Effector memory CD8-positive, alpha-beta T cell (primary cell): ENCODE data around the gene CDC25A.

Source experiments
- ATAC-seq: fragments of 150-1000 bp; cut with Tn5 transposase; replicated peaks from 2 replicates; pipeline ENCODE4 v1.10.0; 2021; ENCODE audit warnings: mild to moderate bottlenecking, moderate library complexity
- DNase-seq, 3 experiments: peaks; one replicate each; pipeline ENCODE4 v3.0.0; 2021
- H3K27ac Mint-ChIP-seq, 2 donors: one replicate each; pipeline ENCODE4 v1.8.0; 2022; ENCODE audit warnings: mild to moderate bottlenecking in 2 of 2, mixed read lengths in 2 of 2, moderate library complexity in 2 of 2
- H3K27me3 Mint-ChIP-seq, 2 donors: one replicate each; pipeline ENCODE4 v1.8.0; 2022; ENCODE audit warnings: mixed read lengths in 2 of 2
- H3K36me3 Mint-ChIP-seq: one replicate; pipeline ENCODE4 v1.8.0; 2022; ENCODE audit warnings: mild to moderate bottlenecking, moderate library complexity, mixed read lengths; ENCODE audit not compliant: insufficient read depth
- H3K4me1 Mint-ChIP-seq, 2 donors: one replicate each; pipeline ENCODE4 v1.8.0; 2022; ENCODE audit warnings: low read depth in 2 of 2, mixed read lengths in 2 of 2
- H3K4me3 Mint-ChIP-seq, 2 donors: one replicate each; pipeline ENCODE4 v1.8.0; 2022; ENCODE audit warnings: mild to moderate bottlenecking in 2 of 2, mixed read lengths in 2 of 2, moderate library complexity in 2 of 2
- H3K9me3 Mint-ChIP-seq, 2 donors: one replicate each; pipeline ENCODE4 v1.8.0; 2022; ENCODE audit warnings: mixed read lengths in 2 of 2

The CDC25A gene

GRCh38 chr3:48143992-48144391 is 44.2 kb downstream of the CDC25A start:
- Mint-ChIP-seq H3K4me1 (peaks cover 2 to 3% of the 10 kb centered on the region in 2 donors), H3K9me3 (no peaks in the 10 kb centered on the region), H3K4me3 (no peak overlapping the region), H3K27ac (no peak overlapping the region), H3K27me3 (no peaks in the 10 kb centered on the region), H3K36me3 (no peaks in the 10 kb centered on the region)
- no peak for DNase-seq
- ATAC-seq, result no peak

DNA sequence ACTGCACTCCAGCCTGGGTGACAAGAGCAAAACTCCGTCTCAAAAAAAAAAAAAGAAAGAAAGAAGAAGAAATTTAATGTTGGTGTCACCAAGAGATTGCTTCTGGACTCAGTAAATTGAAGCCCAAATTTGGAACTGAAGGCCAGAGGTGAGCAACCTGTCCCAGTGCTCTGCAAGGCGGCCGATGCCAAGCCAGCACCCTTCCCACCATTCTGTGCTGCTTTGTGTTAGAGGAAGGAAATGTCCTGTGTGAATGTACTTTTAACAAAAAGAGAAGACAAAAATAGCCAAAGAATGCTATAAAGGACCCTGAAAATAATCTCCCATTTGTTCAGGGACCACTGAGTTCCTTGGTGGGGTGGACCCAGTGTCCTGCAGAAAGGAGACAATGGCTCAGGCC is 44.6 kb downstream of the CDC25A start:
- Mint-ChIP-seq H3K9me3 (no peaks in the 10 kb centered on the region), H3K27ac (no peak overlapping the region), H3K4me3 (no peak overlapping the region), H3K4me1 (peaks cover 2 to 3% of the 10 kb centered on the region in 2 donors), H3K27me3 (no peaks in the 10 kb centered on the region), H3K36me3 (no peaks in the 10 kb centered on the region)
- ATAC-seq (no peak), DNase-seq (no peak)

DNA sequence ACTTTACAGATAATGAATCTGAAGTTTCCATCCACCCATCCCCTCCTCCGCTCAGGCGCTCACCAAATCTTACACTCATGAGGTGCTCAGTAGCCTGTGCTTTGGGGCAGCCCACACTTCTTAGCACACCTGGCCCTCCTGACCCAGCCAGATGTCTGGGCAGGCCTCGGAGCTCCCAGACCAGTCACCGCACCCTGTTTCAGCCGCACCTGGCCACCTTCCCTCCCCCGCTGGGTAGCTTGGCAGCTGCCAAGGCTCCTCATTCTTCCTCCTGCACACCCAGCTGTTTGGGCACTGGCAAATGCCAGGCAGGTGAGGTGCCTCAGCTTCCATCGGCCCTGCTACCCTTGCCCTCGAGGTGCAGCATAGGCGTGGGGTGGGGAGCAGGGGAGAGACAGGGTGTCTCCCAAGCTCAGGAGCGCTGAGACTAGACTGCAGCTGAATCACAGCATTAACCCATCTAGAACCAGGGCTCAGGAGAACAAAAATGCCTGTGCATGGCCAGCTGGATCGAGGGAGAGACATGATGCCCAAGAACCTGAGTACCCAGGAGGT is 45.8 kb downstream of the CDC25A start:
- Mint-ChIP-seq H3K9me3 (no peaks in the 10 kb centered on the region), H3K27ac (no peak overlapping the region), H3K27me3 (no peaks in the 10 kb centered on the region), H3K4me3 (no peak overlapping the region), H3K4me1 (peaks cover 2 to 3% of the 10 kb centered on the region in 2 donors), H3K36me3 (no peaks in the 10 kb centered on the region)
- DNase-seq (no peak), ATAC-seq (no peak)

DNA sequence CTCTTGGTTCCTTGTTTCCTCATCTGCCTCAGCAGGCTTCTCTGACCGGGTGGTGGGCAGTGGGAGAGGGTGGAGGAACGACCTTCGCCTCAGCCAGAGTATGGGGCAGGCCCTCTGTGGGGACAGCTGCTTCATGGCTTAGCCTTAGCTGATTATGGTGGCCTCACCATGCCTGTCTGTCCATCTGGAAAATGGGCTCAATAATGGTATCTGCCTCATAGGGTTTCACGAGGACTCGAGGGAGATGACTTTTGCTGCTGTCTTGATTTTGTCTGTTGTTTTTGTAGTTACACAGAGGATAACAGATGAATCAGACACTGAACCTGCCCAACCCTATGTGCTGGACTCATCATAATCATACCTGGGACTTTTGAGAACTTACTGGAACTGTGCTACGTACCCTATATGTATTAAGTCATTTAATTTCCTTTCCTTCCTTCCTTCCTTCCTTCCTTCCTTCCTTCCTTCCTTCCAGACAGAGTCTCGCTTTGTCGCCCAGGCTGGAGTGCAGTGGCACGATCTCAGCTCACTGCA is 46.5 kb downstream of the CDC25A start:
- no peak for ATAC-seq
- H3K9me3 Mint-ChIP-seq, result no peaks in the 10 kb centered on the region
- H3K4me1 Mint-ChIP-seq, result peaks cover 2 to 3% of the 10 kb centered on the region in 2 donors
- no peak overlapping the region for H3K4me3 Mint-ChIP-seq
- no peak for DNase-seq
- H3K27me3 Mint-ChIP-seq, result no peaks in the 10 kb centered on the region
- H3K36me3 Mint-ChIP-seq, result no peaks in the 10 kb centered on the region
- no peak overlapping the region for H3K27ac Mint-ChIP-seq

DNA sequence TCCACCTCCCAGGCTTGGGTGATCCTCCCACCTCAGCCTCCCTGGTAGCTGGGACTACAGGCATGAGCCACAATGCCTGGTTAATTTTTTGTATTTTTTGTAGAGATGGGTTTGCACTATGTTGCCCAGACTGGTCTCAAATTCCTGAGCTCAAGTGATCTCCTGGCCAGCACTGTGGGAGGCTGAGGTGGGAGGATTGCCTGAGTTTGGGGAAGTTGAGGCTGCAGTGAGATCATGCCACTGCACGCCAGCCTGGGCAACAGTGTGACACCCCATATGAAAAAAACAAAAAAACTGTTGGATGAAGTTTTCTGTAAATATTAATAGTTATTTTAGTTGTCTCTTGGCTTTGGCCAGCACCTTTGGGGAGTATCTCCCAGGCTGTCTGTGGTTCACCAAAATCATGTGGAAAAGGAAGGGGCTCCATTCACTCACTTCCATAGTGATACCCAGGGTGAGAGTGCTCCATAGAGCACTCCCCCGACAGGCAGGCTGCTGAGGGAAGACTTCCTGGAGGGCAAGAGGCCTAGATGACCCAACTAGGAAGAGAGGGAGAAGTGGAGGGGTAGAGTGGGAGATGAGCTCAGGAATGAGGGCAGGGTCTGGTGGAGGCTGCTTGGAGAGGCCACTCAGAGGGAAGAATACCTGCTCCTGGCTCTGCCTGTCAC is 47.1 kb downstream of the CDC25A start:
- ATAC-seq, result no peak
- no peak for DNase-seq
- Mint-ChIP-seq H3K4me1 (peaks cover 2 to 3% of the 10 kb centered on the region in 2 donors), H3K4me3 (no peak overlapping the region), H3K36me3 (no peaks in the 10 kb centered on the region), H3K9me3 (no peaks in the 10 kb centered on the region), H3K27me3 (no peaks in the 10 kb centered on the region), H3K27ac (peak overlapping the region in 1 of 2 donors; percentile 35)

GRCh38 chr3:48140336-48140757 is 47.9 kb downstream of the CDC25A start:
- ATAC-seq (no peak), DNase-seq (no peak)
- H3K4me1 Mint-ChIP-seq, result peaks cover 3% of the 10 kb centered on the region in 2 donors
- no peak overlapping the region for H3K4me3 Mint-ChIP-seq
- H3K36me3 Mint-ChIP-seq, result no peaks in the 10 kb centered on the region
- H3K27me3 Mint-ChIP-seq, result no peaks in the 10 kb centered on the region
- H3K9me3 Mint-ChIP-seq, result no peaks in the 10 kb centered on the region
- peak overlapping the region in 1 of 2 donors; percentile 13 for H3K27ac Mint-ChIP-seq

DNA sequence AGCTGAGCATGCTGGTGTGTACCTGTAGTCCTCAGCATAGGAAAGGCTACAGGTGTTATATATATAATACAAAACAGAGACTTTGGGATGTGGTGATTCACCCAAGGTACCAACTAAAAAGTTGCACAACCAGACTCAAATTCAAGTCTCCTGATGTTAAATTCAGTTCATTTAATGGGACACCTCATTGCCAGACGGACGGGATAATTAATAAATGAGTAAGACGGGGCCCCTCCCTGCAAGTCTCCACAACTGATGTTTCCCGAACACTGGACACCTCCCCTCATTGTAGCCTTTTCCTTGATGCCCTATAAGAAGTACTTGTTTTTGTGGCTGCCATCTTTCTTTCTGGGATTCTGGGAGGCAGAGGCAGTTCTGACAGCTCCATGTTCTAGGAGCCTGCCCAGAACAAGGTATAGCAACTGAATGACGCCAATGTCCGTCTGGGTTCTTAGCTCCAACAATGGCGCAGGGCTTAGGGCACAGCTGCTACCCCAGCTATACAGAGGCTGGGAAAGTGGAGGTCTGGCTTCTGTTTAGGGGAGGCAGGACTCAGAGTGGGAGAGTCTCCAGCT is 50.7 kb downstream of the CDC25A start:
- no peaks in the 10 kb centered on the region for H3K36me3 Mint-ChIP-seq
- H3K4me1 Mint-ChIP-seq, result peaks cover 3% of the 10 kb centered on the region in 2 donors
- H3K27ac Mint-ChIP-seq, result peak overlapping the region in 1 of 2 donors; percentile 51
- no peaks in the 10 kb centered on the region for H3K27me3 Mint-ChIP-seq
- no peaks in the 10 kb centered on the region for H3K9me3 Mint-ChIP-seq
- no peak overlapping the region for H3K4me3 Mint-ChIP-seq
- DNase-seq (no peak), ATAC-seq (no peak)

- Mint-ChIP-seq H3K36me3 (no peaks in the 10 kb centered on the region), H3K4me3 (no peak overlapping the region), H3K27me3 (no peaks in the 10 kb centered on the region), H3K9me3 (no peaks in the 10 kb centered on the region), H3K27ac (peak overlapping the region in 1 of 2 donors; percentile 29), H3K4me1 (peaks cover 3% of the 10 kb centered on the region in 2 donors)
- DNase-seq, result no peak
- no peak for ATAC-seq
These were observed 52.4 kb downstream of the CDC25A start for GRCh38 chr3:48135552-48136495.

DNA sequence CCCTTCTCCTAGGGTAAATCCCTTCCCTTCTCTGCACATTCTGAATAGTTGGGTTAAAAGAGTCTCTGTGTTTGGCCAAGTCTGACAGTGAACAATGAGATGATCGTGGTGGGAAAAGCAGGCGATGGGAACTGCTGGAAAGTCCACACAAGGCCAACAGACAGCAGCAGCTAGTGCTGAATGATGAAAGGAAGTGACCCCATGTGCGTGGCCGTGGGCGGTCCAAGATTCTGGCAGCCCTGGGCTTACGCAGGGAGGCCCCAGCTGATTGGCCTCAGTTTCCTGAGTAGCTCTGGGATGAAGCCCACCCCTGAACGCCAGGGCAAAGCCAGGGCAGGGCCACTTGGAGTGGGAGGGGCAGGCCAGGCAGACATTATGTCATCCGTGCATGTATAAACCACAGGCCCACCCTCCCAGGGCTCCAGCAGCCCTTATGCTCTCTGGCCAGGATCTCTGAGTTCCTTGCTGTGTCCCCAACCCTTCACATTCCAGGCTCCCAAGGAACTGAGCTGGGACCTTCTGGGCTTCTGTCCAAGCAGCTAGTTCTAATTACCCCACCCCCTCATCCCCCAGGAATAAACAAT is 57.8 kb downstream of the CDC25A start:
- Mint-ChIP-seq H3K9me3 (no peaks in the 10 kb centered on the region), H3K4me1 (no peaks in the 10 kb centered on the region), H3K4me3 (no peak overlapping the region), H3K27ac (peak overlapping the region in 1 of 2 donors; percentile 61), H3K36me3 (no peaks in the 10 kb centered on the region), H3K27me3 (no peaks in the 10 kb centered on the region)
- no peak for DNase-seq
- ATAC-seq, result no peak

GRCh38 chr3:48129921-48130320 is 58.3 kb downstream of the CDC25A start:
- Mint-ChIP-seq H3K36me3 (no peaks in the 10 kb centered on the region), H3K9me3 (no peaks in the 10 kb centered on the region), H3K27me3 (no peaks in the 10 kb centered on the region), H3K4me1 (no peaks in the 10 kb centered on the region), H3K4me3 (no peak overlapping the region), H3K27ac (peak overlapping the region in 1 of 2 donors; percentile 61)
- DNase-seq, result no peak
- ATAC-seq, result no peak

- ATAC-seq (no peak), DNase-seq (no peak)
- H3K36me3 Mint-ChIP-seq, result no peaks in the 10 kb centered on the region
- H3K27ac Mint-ChIP-seq, result no peak overlapping the region
- no peaks in the 10 kb centered on the region for H3K27me3 Mint-ChIP-seq
- H3K4me3 Mint-ChIP-seq, result no peak overlapping the region
- no peaks in the 10 kb centered on the region for H3K9me3 Mint-ChIP-seq
- no peaks in the 10 kb centered on the region for H3K4me1 Mint-ChIP-seq
These were observed 59.4 kb downstream of the CDC25A start for GRCh38 chr3:48128774-48129173.

DNA sequence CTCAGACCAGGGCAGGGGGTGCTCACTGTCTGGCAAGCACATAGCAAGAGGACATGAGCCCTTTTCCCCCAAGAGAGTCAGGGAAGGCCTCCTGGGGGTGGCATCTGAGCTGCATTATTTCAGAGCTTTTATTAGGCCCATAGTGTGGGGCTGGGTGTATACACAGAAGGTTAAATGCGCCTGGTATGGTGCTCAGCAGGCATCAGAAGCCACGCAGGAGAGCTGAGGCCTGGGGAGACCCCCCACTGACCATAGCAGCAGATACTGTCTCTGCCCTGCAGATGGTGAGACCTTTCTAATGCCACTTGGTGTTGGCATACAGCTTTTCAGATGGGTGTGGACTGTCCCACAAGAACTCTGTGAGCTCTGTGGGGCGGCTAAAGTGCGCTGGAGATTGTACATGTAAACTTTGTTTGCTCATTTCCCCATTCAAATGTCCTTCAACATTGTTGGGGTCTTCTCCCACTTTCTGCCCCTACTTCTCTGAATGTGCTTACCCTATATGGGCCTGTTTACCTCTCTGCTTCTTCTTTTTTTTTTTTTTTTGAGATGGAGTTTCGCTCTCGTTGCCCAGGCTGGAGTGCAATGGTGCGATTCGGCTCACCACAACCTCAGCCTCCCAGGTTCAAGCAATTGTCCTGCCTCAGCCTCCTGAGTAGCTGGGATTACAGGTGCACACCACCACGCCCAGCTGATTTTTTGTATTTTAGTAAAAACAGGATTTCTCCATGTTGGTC is 62.2 kb downstream of the CDC25A start:
- H3K4me3 Mint-ChIP-seq, result no peak overlapping the region
- no peaks in the 10 kb centered on the region for H3K4me1 Mint-ChIP-seq
- no peak overlapping the region for H3K27ac Mint-ChIP-seq
- no peak for DNase-seq
- no peaks in the 10 kb centered on the region for H3K36me3 Mint-ChIP-seq
- ATAC-seq, result no peak
- no peaks in the 10 kb centered on the region for H3K27me3 Mint-ChIP-seq
- no peaks in the 10 kb centered on the region for H3K9me3 Mint-ChIP-seq
